NOMO-1 (cell line): Measurements from ENCODE around the gene SLFN13.
"Not testable (repeated sequence)": the region's sequence is repeated elsewhere in the genome, so short reads cannot be mapped to it uniquely, and the experiment has no call there.

ENCODE experiments used
- DNase-seq, 2 experiments: peaks; one replicate each; lab custom pipeline; 2025; ENCODE audit not compliant: unreplicated experiment in 2 of 2; lab: John Stamatoyannopoulos, UW

SLFN13 gene

GRCh38 chr17:35433075-35433894, 15.3 kb downstream of the SLFN13 start:
- peak; percentile 91 to 92 for DNase-seq

- peak; percentile 64 to 86 for DNase-seq
Observed at GRCh38 chr17:35432176-35433074, 16.1 kb downstream of the SLFN13 start, which contains the start of gene SLFN12. Gene SLFN12 (minus strand): TSS chr17:35432500. CDS start chr17:35423028, 9,472 bp downstream.

- no peak for DNase-seq
Observed at GRCh38 chr17:35429702-35430101, 18.9 kb downstream of the SLFN13 start.

- peak in 1 of 2 experiments; percentile 6 for DNase-seq
Observed at GRCh38 chr17:35428229-35428628, 20.3 kb downstream of the SLFN13 start.

GRCh38 chr17:35423761-35424160, 24.8 kb downstream of the SLFN13 start:
- DNase-seq, result no peak

GRCh38 chr17:35421069-35421468, 27.5 kb downstream of the SLFN13 start:
- DNase-seq, result not testable (repeated sequence)

GRCh38 chr17:35416659-35417058, 31.9 kb downstream of the SLFN13 start:
- DNase-seq, result no peak

GRCh38 chr17:35414707-35415106, 33.9 kb downstream of the SLFN13 start:
- not testable (repeated sequence) for DNase-seq

- DNase-seq, result no peak
Observed at GRCh38 chr17:35414247-35414646, 34.3 kb downstream of the SLFN13 start.

GRCh38 chr17:35407531-35407930, 41.0 kb downstream of the SLFN13 start:
- no peak for DNase-seq

GRCh38 chr17:35406568-35406967, 42.0 kb downstream of the SLFN13 start:
- DNase-seq, result no peak

- no peak for DNase-seq
Observed at GRCh38 chr17:35404360-35404759, 44.2 kb downstream of the SLFN13 start.

GRCh38 chr17:35393783-35394182, 54.8 kb downstream of the SLFN13 start:
- DNase-seq, result peak in 1 of 2 experiments; percentile 38

- DNase-seq, result peak; percentile 65 to 76
Observed at GRCh38 chr17:35390663-35391062, 57.9 kb downstream of the SLFN13 start.

- DNase-seq, result no peak
Observed at GRCh38 chr17:35390156-35390555, 58.4 kb downstream of the SLFN13 start.

- no peak for DNase-seq
Observed at GRCh38 chr17:35387496-35387895, 61.1 kb downstream of the SLFN13 start.
